T-helper 2 cell treated with Interferon-gamma antibody and Interleukin-4, amounts not matched to agents 5 μg/mL and 100 μg/mL, for 36 hours (primary cell): ENCODE measurements around the gene SLC22A3.

Experiments
- DNase-seq: peaks from one replicate; pipeline ENCODE4 v3.0.0; 2021; ENCODE audit warnings: low spot score
- H3K27ac Mint-ChIP-seq: one replicate; pipeline ENCODE4 v1.8.0; 2021; ENCODE audit warnings: mild to moderate bottlenecking, mixed read lengths
- H3K27me3 Mint-ChIP-seq: one replicate; pipeline ENCODE4 v1.8.0; 2021; ENCODE audit warnings: low read depth, mixed read lengths
- H3K36me3 Mint-ChIP-seq: one replicate; pipeline ENCODE4 v1.8.0; 2021; ENCODE audit warnings: low read depth, mixed read lengths
- H3K4me1 Mint-ChIP-seq: one replicate; pipeline ENCODE4 v1.8.0; 2021; ENCODE audit warnings: low read depth, mixed read lengths
- H3K4me3 Mint-ChIP-seq: one replicate; pipeline ENCODE4 v1.8.0; 2022; ENCODE audit warnings: mild to moderate bottlenecking, moderate library complexity, mixed read lengths
- H3K9me3 Mint-ChIP-seq: one replicate; pipeline ENCODE4 v1.8.0; 2021; ENCODE audit warnings: mixed read lengths

SLC22A3 gene

DNA sequence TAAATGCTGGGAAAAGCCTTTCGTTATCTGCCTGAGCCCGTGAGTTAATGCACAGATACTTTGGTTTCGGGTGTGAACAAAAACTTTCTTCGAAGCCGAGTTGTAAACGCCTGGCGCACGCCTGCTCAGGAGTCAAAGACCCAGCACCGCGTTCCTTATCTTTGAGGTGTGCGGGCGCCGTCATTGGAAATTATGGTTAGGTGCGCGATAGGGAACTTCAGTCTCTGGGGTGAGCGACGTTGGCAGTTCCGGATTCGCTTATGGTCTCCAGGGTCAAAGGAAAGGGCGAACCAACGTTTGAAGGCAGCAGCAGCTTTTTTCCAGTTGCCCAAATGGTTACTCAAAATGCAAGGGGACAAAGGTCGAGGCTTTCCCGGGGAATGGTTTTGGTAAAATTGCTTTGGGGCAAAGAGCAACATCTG is 853 bp downstream of the SLC22A3 start:
- Mint-ChIP-seq H3K9me3 (no peaks in the 10 kb centered on the region), H3K4me3 (no peak overlapping the region), H3K36me3 (no peaks in the 10 kb centered on the region), H3K27ac (no peak overlapping the region), H3K27me3 (peaks cover 54% of the 10 kb centered on the region), H3K4me1 (no peaks in the 10 kb centered on the region)
- no peak for DNase-seq

- no peak overlapping the region for H3K27ac Mint-ChIP-seq
- no peak for DNase-seq
- no peaks in the 10 kb centered on the region for H3K4me1 Mint-ChIP-seq
- H3K9me3 Mint-ChIP-seq: no peaks in the 10 kb centered on the region
- peaks cover 51% of the 10 kb centered on the region for H3K27me3 Mint-ChIP-seq
- H3K4me3 Mint-ChIP-seq: no peak overlapping the region
- no peaks in the 10 kb centered on the region for H3K36me3 Mint-ChIP-seq
Measured at GRCh38 chr6:160349814-160350350, 1.7 kb downstream of the SLC22A3 start.

DNA sequence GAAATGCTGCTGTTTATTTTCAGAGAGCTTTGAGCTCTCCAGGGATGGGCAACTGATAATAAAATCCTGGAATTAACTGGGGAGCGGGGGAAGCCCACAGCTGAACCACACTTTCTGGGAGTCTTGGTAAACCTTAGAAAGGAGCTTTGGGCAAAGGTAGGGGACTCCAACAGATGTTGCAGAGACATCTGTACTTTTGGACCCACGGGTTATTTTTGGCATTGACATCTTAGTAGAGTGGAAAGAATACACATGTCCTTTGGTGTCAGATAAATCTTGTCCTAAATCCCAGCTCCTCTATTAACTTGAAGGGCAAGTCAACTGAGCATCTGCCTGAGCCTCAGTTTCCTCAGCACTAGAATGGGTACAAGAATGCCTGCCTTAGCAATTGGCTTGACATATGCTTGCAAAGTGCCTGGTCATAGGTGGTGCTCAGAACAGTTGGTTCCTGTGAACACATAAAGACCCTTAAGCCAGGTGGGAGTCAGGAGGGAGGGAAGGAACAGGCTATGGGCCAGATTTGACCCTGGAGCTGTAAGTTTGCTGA is 5.8 kb downstream of the SLC22A3 start:
- Mint-ChIP-seq H3K9me3 (no peaks in the 10 kb centered on the region), H3K4me3 (no peak overlapping the region), H3K4me1 (no peaks in the 10 kb centered on the region), H3K27me3 (peaks cover 29% of the 10 kb centered on the region), H3K36me3 (no peaks in the 10 kb centered on the region), H3K27ac (no peak overlapping the region)
- DNase-seq: no peak

- H3K4me1 Mint-ChIP-seq: no peaks in the 10 kb centered on the region
Measured at GRCh38 chr6:160355001-160355400, 6.8 kb downstream of the SLC22A3 start.

GRCh38 chr6:160356074-160356744 is 8.0 kb downstream of the SLC22A3 start:
- no peak overlapping the region for H3K27ac Mint-ChIP-seq
- no peaks in the 10 kb centered on the region for H3K36me3 Mint-ChIP-seq
- no peak for DNase-seq
- H3K4me3 Mint-ChIP-seq: no peak overlapping the region
- no peaks in the 10 kb centered on the region for H3K4me1 Mint-ChIP-seq
- no peaks in the 10 kb centered on the region for H3K9me3 Mint-ChIP-seq
- H3K27me3 Mint-ChIP-seq: peaks cover 15% of the 10 kb centered on the region

More at GRCh38 chr6:160355001-160355400, 6.8 kb downstream of the SLC22A3 start:
- DNase-seq: no peak
- Mint-ChIP-seq H3K9me3 (no peaks in the 10 kb centered on the region), H3K27me3 (peaks cover 24% of the 10 kb centered on the region), H3K27ac (no peak overlapping the region), H3K4me3 (no peak overlapping the region), H3K36me3 (no peaks in the 10 kb centered on the region)

GRCh38 chr6:160357088-160357487 is 8.9 kb downstream of the SLC22A3 start:
- H3K36me3 Mint-ChIP-seq: no peaks in the 10 kb centered on the region
- no peaks in the 10 kb centered on the region for H3K4me1 Mint-ChIP-seq
- H3K4me3 Mint-ChIP-seq: no peak overlapping the region
- no peak overlapping the region for H3K27ac Mint-ChIP-seq
- no peak for DNase-seq
- no peaks in the 10 kb centered on the region for H3K9me3 Mint-ChIP-seq
- peaks cover 10% of the 10 kb centered on the region for H3K27me3 Mint-ChIP-seq

GRCh38 chr6:160358225-160359119 is 10.3 kb downstream of the SLC22A3 start:
- Mint-ChIP-seq H3K4me3 (no peak overlapping the region), H3K9me3 (no peaks in the 10 kb centered on the region), H3K27me3 (peaks cover 8% of the 10 kb centered on the region), H3K36me3 (no peaks in the 10 kb centered on the region), H3K4me1 (no peaks in the 10 kb centered on the region), H3K27ac (no peak overlapping the region)
- no peak for DNase-seq

DNA sequence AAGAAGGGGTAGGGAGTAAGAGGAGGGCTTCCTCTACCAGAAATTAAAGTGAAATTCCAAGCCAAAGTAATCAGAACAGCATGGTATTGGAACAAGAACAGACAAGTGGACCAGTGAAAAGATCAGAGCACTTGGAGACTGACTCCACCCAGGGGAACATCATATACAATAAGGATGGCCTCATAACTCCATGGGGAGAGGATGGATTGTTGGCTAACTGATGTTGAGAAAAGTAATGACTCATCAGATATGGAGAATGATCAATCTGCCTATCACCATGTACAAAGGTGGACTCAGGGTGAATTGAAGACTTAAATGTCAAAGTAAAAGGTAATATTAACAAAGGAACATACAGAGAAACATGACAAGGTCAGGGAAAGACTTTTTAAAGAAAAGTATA is 12.8 kb downstream of the SLC22A3 start:
- Mint-ChIP-seq H3K4me3 (no peak overlapping the region), H3K9me3 (no peaks in the 10 kb centered on the region), H3K4me1 (no peaks in the 10 kb centered on the region), H3K27me3 (peaks cover 8% of the 10 kb centered on the region), H3K27ac (no peak overlapping the region), H3K36me3 (no peaks in the 10 kb centered on the region)
- no peak for DNase-seq

DNA sequence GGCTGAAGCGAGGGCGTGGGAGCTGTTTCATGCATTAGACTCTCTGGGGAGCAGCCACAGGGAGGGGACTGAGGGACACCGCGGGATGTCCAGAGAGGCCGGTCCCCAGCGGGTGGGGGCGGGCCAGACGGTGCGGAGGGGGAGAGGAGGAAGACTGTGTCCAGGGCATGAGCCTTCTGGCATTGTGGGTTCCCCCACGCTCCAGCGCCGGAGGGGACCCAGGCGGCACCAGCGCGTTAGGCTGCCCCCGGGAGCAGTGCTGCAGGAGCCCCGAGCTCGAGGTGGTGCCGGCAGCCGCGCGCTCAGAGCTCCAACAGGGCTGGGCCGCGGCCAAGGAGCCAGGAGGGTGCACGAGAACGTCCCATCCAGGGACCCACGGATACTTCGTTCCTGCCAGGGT is 14.4 kb downstream of the SLC22A3 start:
- H3K9me3 Mint-ChIP-seq: no peaks in the 10 kb centered on the region
- no peaks in the 10 kb centered on the region for H3K36me3 Mint-ChIP-seq
- H3K27me3 Mint-ChIP-seq: peaks cover 5% of the 10 kb centered on the region
- no peak overlapping the region for H3K27ac Mint-ChIP-seq
- no peak overlapping the region for H3K4me3 Mint-ChIP-seq
- H3K4me1 Mint-ChIP-seq: no peaks in the 10 kb centered on the region
- no peak for DNase-seq

DNA sequence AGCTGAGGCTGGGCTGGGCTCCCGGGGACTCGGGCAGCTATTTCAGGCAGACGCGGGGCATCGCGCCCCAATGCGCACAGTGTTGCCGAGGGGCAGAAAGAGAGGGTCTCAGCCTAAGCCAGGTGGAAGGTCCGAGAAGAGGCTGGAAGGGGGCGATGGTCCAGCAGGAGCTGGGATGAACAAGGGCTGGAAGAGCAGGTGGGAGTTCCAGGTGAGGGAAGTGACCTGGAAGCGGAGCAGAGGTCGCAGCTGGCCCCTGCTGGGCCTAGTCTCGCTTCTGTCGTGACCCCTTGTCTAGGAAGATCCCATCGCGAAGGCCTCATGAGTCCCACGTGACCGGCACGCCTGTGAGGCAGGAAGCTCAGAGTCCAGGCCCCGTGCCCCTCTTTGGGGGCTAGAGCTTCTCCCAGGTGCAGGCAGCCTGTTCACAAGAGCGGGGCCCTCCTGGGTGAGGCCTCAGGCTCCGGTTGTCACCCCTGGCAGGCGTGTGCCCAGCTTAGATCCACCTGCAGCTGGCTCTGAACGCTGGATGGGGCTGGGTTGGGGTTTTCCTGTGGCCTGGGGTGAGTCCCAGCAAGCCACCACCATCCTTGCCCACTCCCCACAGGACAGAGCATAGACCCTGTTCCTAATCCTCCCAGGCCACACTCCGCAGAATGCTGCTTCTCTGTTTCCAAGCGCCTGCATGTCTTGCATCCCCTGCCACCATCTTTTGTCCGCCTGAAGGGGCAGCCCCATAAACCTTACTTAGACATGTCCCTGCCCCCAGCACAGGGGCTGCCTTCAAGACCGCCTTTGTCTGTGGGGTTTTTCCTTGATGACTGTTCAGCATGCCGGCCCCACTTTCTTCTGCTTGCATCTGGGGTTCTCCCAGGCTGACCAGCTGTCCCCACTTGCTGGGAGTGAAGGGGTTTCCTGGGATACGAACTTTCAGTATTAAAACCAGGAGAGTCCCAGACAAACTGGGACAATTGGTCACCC is 15.1 kb downstream of the SLC22A3 start:
- no peaks in the 10 kb centered on the region for H3K36me3 Mint-ChIP-seq
- no peaks in the 10 kb centered on the region for H3K9me3 Mint-ChIP-seq
- no peak overlapping the region for H3K4me3 Mint-ChIP-seq
- H3K27ac Mint-ChIP-seq: no peak overlapping the region
- H3K27me3 Mint-ChIP-seq: peaks cover 5% of the 10 kb centered on the region
- no peak for DNase-seq
- no peaks in the 10 kb centered on the region for H3K4me1 Mint-ChIP-seq

GRCh38 chr6:160365117-160365516 is 16.9 kb downstream of the SLC22A3 start:
- Mint-ChIP-seq H3K36me3 (no peaks in the 10 kb centered on the region), H3K4me3 (no peak overlapping the region), H3K27ac (no peak overlapping the region), H3K27me3 (no peaks in the 10 kb centered on the region), H3K4me1 (no peaks in the 10 kb centered on the region), H3K9me3 (no peaks in the 10 kb centered on the region)
- no peak for DNase-seq

- Mint-ChIP-seq H3K9me3 (no peaks in the 10 kb centered on the region), H3K4me1 (no peaks in the 10 kb centered on the region), H3K27me3 (peaks cover 2% of the 10 kb centered on the region), H3K36me3 (no peaks in the 10 kb centered on the region), H3K4me3 (no peak overlapping the region), H3K27ac (no peak overlapping the region)
- DNase-seq: no peak
Measured at GRCh38 chr6:160367798-160368547, 19.8 kb downstream of the SLC22A3 start.

DNA sequence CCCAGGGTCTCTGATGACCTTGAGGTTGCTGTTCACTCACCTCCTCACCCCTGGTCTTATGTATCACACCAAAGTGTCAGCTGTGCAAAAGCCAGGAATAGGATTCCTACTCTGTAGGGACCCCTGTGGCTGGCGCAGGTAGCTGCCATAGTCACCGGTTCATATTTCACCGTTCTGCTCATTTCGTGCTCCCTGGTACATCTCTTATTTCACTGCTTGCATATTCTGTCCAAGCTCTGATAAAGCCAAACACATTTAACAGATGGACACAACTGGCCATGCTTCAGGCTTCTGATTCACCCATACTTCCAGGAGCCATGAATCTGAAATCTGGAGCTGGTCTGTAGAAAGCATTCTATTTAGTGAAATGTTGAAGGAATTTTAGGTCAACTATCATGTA is 20.5 kb downstream of the SLC22A3 start:
- H3K27me3 Mint-ChIP-seq: peaks cover 2% of the 10 kb centered on the region
- no peaks in the 10 kb centered on the region for H3K9me3 Mint-ChIP-seq
- H3K27ac Mint-ChIP-seq: no peak overlapping the region
- no peak overlapping the region for H3K4me3 Mint-ChIP-seq
- no peaks in the 10 kb centered on the region for H3K4me1 Mint-ChIP-seq
- no peaks in the 10 kb centered on the region for H3K36me3 Mint-ChIP-seq
- DNase-seq: no peak
